Trophoblast cell (in vitro differentiated cells and primary cell): ENCODE data around the gene ZNF512B. TPM values are rescaled to one million over a fixed set of nuclear protein-coding genes. Genes with fewer than 3 reads are reported as not detected.
"Not testable (repeated sequence)": the region's sequence is repeated elsewhere in the genome, so short reads cannot be mapped to it uniquely, and the experiment has no call there.

Experiments used
- DNase-seq, 2 donors: peaks; one replicate each; pipeline ENCODE4 v3.0.0-alpha.2; 2016
- H2AFZ ChIP-seq: 2 replicates; pipeline ENCODE4 v1.6.1; 2013; ENCODE audit warnings: low read length, moderate library complexity, mild to moderate bottlenecking; ENCODE audit not compliant: insufficient read depth, poor library complexity
- H2AK5ac ChIP-seq: 2 replicates; pipeline ENCODE4 v1.6.1; 2013; ENCODE audit warnings: mild to moderate bottlenecking, low read length
- H2BK120ac ChIP-seq: 2 replicates; pipeline ENCODE4 v1.6.1; 2013; ENCODE audit warnings: low read length, mild to moderate bottlenecking, moderate library complexity; ENCODE audit not compliant: insufficient read depth, poor library complexity
- H2BK12ac ChIP-seq: 2 replicates; pipeline ENCODE4 v1.6.1; 2013; ENCODE audit warnings: mild to moderate bottlenecking, low read length, moderate library complexity
- H2BK5ac ChIP-seq: 2 replicates; pipeline ENCODE4 v1.6.1; 2013; ENCODE audit warnings: low read length, low read depth, moderate library complexity, mild to moderate bottlenecking; ENCODE audit not compliant: poor library complexity
- H3K14ac ChIP-seq: 2 replicates; pipeline ENCODE4 v1.6.1; 2013; ENCODE audit warnings: mild to moderate bottlenecking, low read length
- H3K18ac ChIP-seq: 2 replicates; pipeline ENCODE4 v1.6.1; 2013; ENCODE audit warnings: mild to moderate bottlenecking, low read length
- H3K23ac ChIP-seq: 2 replicates; pipeline ENCODE4 v1.6.1; 2013; ENCODE audit warnings: low read length
- H3K27ac ChIP-seq: 2 replicates; pipeline ENCODE4 v1.5.1; 2013; ENCODE audit warnings: low read depth, mild to moderate bottlenecking, inconsistent platforms, low read length, moderate library complexity
- H3K27me3 ChIP-seq: 2 replicates; pipeline ENCODE4 v1.6.1; 2013; ENCODE audit warnings: inconsistent platforms, mild to moderate bottlenecking, low read length, moderate library complexity; ENCODE audit not compliant: insufficient read depth
- H3K36me3 ChIP-seq, 2 experiments: 1 replicate in 1 of 2; 2 replicates in 1 of 2; pipeline ENCODE4 v1.6.1; 2013; ENCODE audit warnings: low read length in 2 of 2, mild to moderate bottlenecking in 2 of 2, moderate library complexity in 1 of 2; ENCODE audit not compliant: insufficient read depth in 2 of 2, control insufficient read depth in 1 of 2
- H3K4ac ChIP-seq: 2 replicates; pipeline ENCODE4 v1.6.1; 2013; ENCODE audit warnings: low read depth, mild to moderate bottlenecking, low read length, moderate library complexity
- H3K4me1 ChIP-seq, 2 experiments: 1 replicate in 1 of 2; 2 replicates in 1 of 2; pipeline ENCODE4 v1.6.1; 2013; ENCODE audit warnings: low read length in 2 of 2, mild to moderate bottlenecking in 2 of 2, moderate library complexity in 1 of 2; ENCODE audit not compliant: insufficient read depth in 2 of 2, control insufficient read depth in 1 of 2
- H3K4me2 ChIP-seq: 2 replicates; pipeline ENCODE4 v1.6.1; 2013; ENCODE audit warnings: inconsistent platforms, mild to moderate bottlenecking, low read length, moderate library complexity
- H3K4me3 ChIP-seq: 2 replicates; pipeline ENCODE4 v1.5.1; 2013; ENCODE audit warnings: mild to moderate bottlenecking, low read depth, low read length, inconsistent platforms
- H3K79me1 ChIP-seq: one replicate; pipeline ENCODE4 v1.6.1; 2013; ENCODE audit warnings: low read length
- H3K79me2 ChIP-seq: 2 replicates; pipeline ENCODE4 v1.6.1; 2013; ENCODE audit warnings: low read length, mild to moderate bottlenecking; ENCODE audit not compliant: control insufficient read depth, insufficient read depth, poor library complexity
- H3K9ac ChIP-seq: 2 replicates; pipeline ENCODE4 v1.6.1; 2013; ENCODE audit warnings: mild to moderate bottlenecking, low read length
- H3K9me3 ChIP-seq: 2 replicates; pipeline ENCODE4 v1.6.1; 2013; ENCODE audit warnings: low read depth, mild to moderate bottlenecking, control low read depth, inconsistent platforms, low read length; ENCODE audit not compliant: insufficient read depth
- H4K12ac ChIP-seq: 2 replicates; pipeline ENCODE4 v1.6.1; 2013; ENCODE audit warnings: low read depth, mild to moderate bottlenecking, low read length, moderate library complexity
- H4K8ac ChIP-seq: 2 replicates; pipeline ENCODE4 v1.6.1; 2013; ENCODE audit warnings: low read depth, mild to moderate bottlenecking, low read length, moderate library complexity
- H4K91ac ChIP-seq: one replicate; pipeline ENCODE4 v1.6.1; 2013; ENCODE audit warnings: low read depth, mild to moderate bottlenecking, low read length, moderate library complexity
- WGBS: extraction: QIAGEN DNeasy Blood & Tissue Kit; methylation state at CpG from one replicate; pipeline ENCODE4 v1.1.7; 2013; ENCODE audit warnings: missing lambda C conversion rate; ENCODE audit not compliant: insufficient read length, insufficient coverage; ENCODE audit errors: extremely low coverage; 5-methylcytosine and 5-hydroxymethylcytosine counted together
- polyA plus RNA-seq: library from polyadenylated mRNA; stranded (reverse); fragments of 200-250 nt; gene quantifications from 2 replicates; pipeline ENCODE4 v1.2.3, GENCODE V29; 2013

ZNF512B gene, protein sequence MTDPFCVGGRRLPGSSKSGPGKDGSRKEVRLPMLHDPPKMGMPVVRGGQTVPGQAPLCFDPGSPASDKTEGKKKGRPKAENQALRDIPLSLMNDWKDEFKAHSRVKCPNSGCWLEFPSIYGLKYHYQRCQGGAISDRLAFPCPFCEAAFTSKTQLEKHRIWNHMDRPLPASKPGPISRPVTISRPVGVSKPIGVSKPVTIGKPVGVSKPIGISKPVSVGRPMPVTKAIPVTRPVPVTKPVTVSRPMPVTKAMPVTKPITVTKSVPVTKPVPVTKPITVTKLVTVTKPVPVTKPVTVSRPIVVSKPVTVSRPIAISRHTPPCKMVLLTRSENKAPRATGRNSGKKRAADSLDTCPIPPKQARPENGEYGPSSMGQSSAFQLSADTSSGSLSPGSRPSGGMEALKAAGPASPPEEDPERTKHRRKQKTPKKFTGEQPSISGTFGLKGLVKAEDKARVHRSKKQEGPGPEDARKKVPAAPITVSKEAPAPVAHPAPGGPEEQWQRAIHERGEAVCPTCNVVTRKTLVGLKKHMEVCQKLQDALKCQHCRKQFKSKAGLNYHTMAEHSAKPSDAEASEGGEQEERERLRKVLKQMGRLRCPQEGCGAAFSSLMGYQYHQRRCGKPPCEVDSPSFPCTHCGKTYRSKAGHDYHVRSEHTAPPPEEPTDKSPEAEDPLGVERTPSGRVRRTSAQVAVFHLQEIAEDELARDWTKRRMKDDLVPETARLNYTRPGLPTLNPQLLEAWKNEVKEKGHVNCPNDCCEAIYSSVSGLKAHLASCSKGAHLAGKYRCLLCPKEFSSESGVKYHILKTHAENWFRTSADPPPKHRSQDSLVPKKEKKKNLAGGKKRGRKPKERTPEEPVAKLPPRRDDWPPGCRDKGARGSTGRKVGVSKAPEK
- 7.5 and 7.8 TPM in 2 replicates for polyA plus RNA-seq

DNA sequence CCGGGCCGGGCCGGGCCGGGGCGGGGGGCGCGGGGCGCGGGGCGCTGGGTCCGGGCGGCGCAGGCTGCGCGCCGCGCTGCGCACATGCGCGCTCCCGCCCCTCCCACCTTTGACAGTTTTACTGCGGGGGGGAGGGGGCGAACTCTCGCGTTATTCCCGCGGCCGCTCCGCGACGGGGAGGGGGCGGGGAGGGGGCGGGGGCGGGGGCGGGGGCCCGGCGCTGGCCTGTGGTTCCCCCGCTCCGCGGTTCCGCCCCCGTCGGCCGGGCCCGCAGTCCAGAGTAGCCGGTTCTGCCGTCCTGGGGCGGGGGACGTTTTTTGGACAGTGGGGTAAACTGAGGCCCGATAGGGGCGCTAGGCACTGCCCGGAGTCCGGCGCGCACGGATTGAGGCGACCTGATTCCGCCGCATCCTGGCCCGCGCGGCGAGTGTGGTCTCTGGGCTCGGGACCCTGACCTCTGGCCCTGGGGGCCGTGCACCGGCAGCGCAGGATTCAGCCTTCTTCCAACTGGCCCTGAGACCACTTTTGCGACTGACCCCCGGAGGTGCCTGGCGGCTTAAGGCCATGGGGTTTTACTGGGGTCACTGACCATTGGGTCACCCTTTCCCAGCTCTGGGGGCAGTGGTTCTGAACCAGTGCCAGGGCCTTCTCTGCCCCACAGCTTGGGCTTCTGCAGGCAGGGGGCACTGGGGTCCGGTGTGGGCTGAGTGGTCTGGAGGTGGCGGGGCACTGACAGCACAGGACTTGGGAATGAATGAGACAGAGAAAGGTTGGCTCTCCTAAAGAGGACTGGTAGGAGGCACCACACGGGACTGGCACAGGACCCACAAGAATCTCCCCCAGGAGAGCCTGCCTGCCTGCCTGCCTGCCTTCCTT is at the start of gene ZNF512B:
Gene ZNF512B (minus strand): TSS at position 93 of the 876 bp plus-strand sequence. CDS start 1,980 bp downstream, outside the sequence.
- Histone ChIP-seq H4K8ac (peak within 1 kb of the TSS; percentile 83), H3K23ac (no peak within 1 kb of the TSS), H3K4me2 (peak within 1 kb of the TSS; percentile 94), H2BK5ac (no peak within 1 kb of the TSS), H4K12ac (peak within 1 kb of the TSS; percentile 37), H2BK12ac (no peak within 1 kb of the TSS), H2BK120ac (peak within 1 kb of the TSS; percentile 73), H3K4me3 (peak within 1 kb of the TSS; percentile 76), H3K36me3 (peaks cover 24 to 25% of the 10 kb centered on the region in 2 experiments), H3K27ac (no peak within 1 kb of the TSS), H3K27me3 (no peaks in the 10 kb centered on the region), H3K18ac (peak within 1 kb of the TSS; percentile 58), H4K91ac (peak within 1 kb of the TSS; percentile 45), H3K79me2 (peaks cover 7% of the 10 kb centered on the region), H2AFZ (peak within 1 kb of the TSS; percentile 82), H3K4ac (peak within 1 kb of the TSS; percentile 6), H3K9ac (peak within 1 kb of the TSS; percentile 94), H3K14ac (peak within 1 kb of the TSS; percentile 71), H2AK5ac (peak within 1 kb of the TSS; percentile 70), H3K9me3 (peaks cover 28% of the 10 kb centered on the region), H3K4me1 (peaks cover 8 to 12% of the 10 kb centered on the region in 2 experiments), H3K79me1 (peaks cover 8% of the 10 kb centered on the region)
- no CpG with 5 or more reads among the region's 73 CpGs for WGBS
- DNase-seq: peak in 1 of 2 donors; percentile 65

DNA sequence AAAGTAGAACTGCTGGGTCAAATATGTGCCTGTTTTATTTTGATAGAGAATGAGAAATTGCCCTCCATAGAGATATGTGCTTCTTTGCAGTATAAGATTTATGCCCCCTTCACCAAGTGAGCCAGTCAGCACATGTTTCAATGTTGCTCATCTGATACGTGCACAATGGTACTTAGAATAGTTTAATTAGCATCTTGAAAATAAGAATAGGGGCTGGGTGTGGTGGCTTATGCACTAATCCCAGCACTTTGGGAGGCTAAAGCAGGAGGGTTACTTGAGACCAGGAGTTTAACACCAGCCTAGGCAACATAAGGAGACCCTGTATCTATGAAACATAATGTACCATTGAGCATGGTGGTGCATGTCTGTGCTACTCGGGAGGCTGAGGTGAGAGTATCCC is 45.9 kb upstream of the ZNF512B start:
- no peak for DNase-seq
- peaks cover 0 to 4% of the 10 kb centered on the region in 2 experiments for H3K4me1 ChIP-seq
- H3K9me3 ChIP-seq: peaks cover 7% of the 10 kb centered on the region
- H3K14ac ChIP-seq: no peak overlapping the region
- no peak overlapping the region for H4K8ac ChIP-seq
- H3K4me3 ChIP-seq: no peak overlapping the region
- no CpG with 5 or more reads among the region's 2 CpGs for WGBS
- no peaks in the 10 kb centered on the region for H3K79me2 ChIP-seq
- H2AFZ ChIP-seq: no peak overlapping the region
- no peak overlapping the region for H3K4ac ChIP-seq
- H2BK120ac ChIP-seq: no peak overlapping the region
- H3K27ac ChIP-seq: no peak overlapping the region
- no peak overlapping the region for H3K23ac ChIP-seq
- peaks cover 48 to 56% of the 10 kb centered on the region in 2 experiments for H3K36me3 ChIP-seq
- no peak overlapping the region for H3K9ac ChIP-seq
- no peak overlapping the region for H2BK5ac ChIP-seq
- H3K18ac ChIP-seq: no peak overlapping the region
- no peaks in the 10 kb centered on the region for H3K79me1 ChIP-seq
- no peak overlapping the region for H2AK5ac ChIP-seq
- H4K12ac ChIP-seq: no peak overlapping the region
- H3K27me3 ChIP-seq: no peaks in the 10 kb centered on the region
- H4K91ac ChIP-seq: no peak overlapping the region
- H2BK12ac ChIP-seq: no peak overlapping the region
- no peak overlapping the region for H3K4me2 ChIP-seq

GRCh38 chr20:64012385-64013154 is 42.8 kb upstream of the ZNF512B start:
- H3K9ac ChIP-seq, H2AFZ ChIP-seq, H3K4me3 ChIP-seq, H2BK5ac ChIP-seq, H3K9me3 ChIP-seq, H3K79me1 ChIP-seq, H4K8ac ChIP-seq, H2BK120ac ChIP-seq, H3K23ac ChIP-seq, H4K12ac ChIP-seq, H3K14ac ChIP-seq, H3K27me3 ChIP-seq, H3K4me1 ChIP-seq, H3K4ac ChIP-seq, H3K79me2 ChIP-seq, H3K4me2 ChIP-seq, H2BK12ac ChIP-seq, DNase-seq, H3K18ac ChIP-seq, H4K91ac ChIP-seq, H3K27ac ChIP-seq, H2AK5ac ChIP-seq: not testable (repeated sequence)
- peaks cover 47 to 58% of the 10 kb centered on the region in 2 experiments for H3K36me3 ChIP-seq
- no CpG with 5 or more reads among the region's 20 CpGs for WGBS
